Mesothelial cell of epicardium (in vitro differentiated cells): ENCODE measurements around the gene KCNQ5. TPM values are rescaled to one million over a fixed set of nuclear protein-coding genes. Genes with fewer than 3 reads are reported as not detected.

ENCODE experiments used
- DNase-seq, 2 experiments: peaks; one replicate each; pipeline ENCODE4 v3.0.0; 2021; ENCODE audit warnings: low spot score in 2 of 2; ENCODE audit not compliant: unreplicated experiment in 2 of 2
- H3K27ac Mint-ChIP-seq: 2 replicates; pipeline ENCODE4 v1.8.0; 2021; ENCODE audit warnings: mixed read lengths
- H3K27me3 Mint-ChIP-seq: 2 replicates; pipeline ENCODE4 v1.8.0; 2021; ENCODE audit warnings: low read depth, mixed read lengths
- H3K36me3 Mint-ChIP-seq: 2 replicates; pipeline ENCODE4 v1.8.0; 2021; ENCODE audit warnings: mixed read lengths
- H3K4me1 Mint-ChIP-seq: 2 replicates; pipeline ENCODE4 v1.8.0; 2021; ENCODE audit warnings: mixed read lengths
- H3K4me3 Mint-ChIP-seq: 2 replicates; pipeline ENCODE4 v1.8.0; 2021; ENCODE audit warnings: mild to moderate bottlenecking, moderate library complexity, mixed read lengths
- H3K9me3 Mint-ChIP-seq: 2 replicates; pipeline ENCODE4 v1.8.0; 2021; ENCODE audit warnings: mixed read lengths
- CTCF ChIP-seq: fragments of 200-600 bp; sonication (generic); IDR thresholded peaks from one replicate; pipeline ENCODE4 v1.5.0; 2021; ENCODE audit warnings: antibody characterized with exemption; ENCODE audit not compliant: unreplicated experiment
- total RNA-seq: library from RNA; stranded (reverse); gene quantifications from 3 replicates; pipeline ENCODE4 v1.2.1, GENCODE V29; 2021

The KCNQ5 gene
- total RNA-seq, 1 donor from 2014 or later: 4.8 TPM

- Mint-ChIP-seq H3K36me3 (peaks cover 2% of the 10 kb centered on the region), H3K9me3 (peaks cover 7% of the 10 kb centered on the region), H3K4me1 (no peaks in the 10 kb centered on the region), H3K27ac (no peak overlapping the region), H3K4me3 (no peak overlapping the region), H3K27me3 (peaks cover 1% of the 10 kb centered on the region)
- DNase-seq: no peak
- no peak for TF ChIP-seq CTCF
Observed at GRCh38 chr6:73139681-73140383, 518.0 kb downstream of the KCNQ5 start.

GRCh38 chr6:73143551-73143950 is 521.7 kb downstream of the KCNQ5 start:
- DNase-seq: no peak
- no peaks in the 10 kb centered on the region for H3K4me1 Mint-ChIP-seq
- no peaks in the 10 kb centered on the region for H3K36me3 Mint-ChIP-seq
- no peak overlapping the region for H3K27ac Mint-ChIP-seq
- no peaks in the 10 kb centered on the region for H3K9me3 Mint-ChIP-seq
- no peaks in the 10 kb centered on the region for H3K27me3 Mint-ChIP-seq
- H3K4me3 Mint-ChIP-seq: no peak overlapping the region
- no peak for TF ChIP-seq CTCF

GRCh38 chr6:73144516-73144915 is 522.7 kb downstream of the KCNQ5 start:
- H3K4me3 Mint-ChIP-seq: no peak overlapping the region
- no peak for DNase-seq
- H3K27me3 Mint-ChIP-seq: no peaks in the 10 kb centered on the region
- H3K4me1 Mint-ChIP-seq: no peaks in the 10 kb centered on the region
- H3K36me3 Mint-ChIP-seq: no peaks in the 10 kb centered on the region
- H3K9me3 Mint-ChIP-seq: no peaks in the 10 kb centered on the region
- no peak overlapping the region for H3K27ac Mint-ChIP-seq
- TF ChIP-seq CTCF: no peak

GRCh38 chr6:73145690-73146089 is 523.8 kb downstream of the KCNQ5 start:
- no peak for DNase-seq
- no peaks in the 10 kb centered on the region for H3K9me3 Mint-ChIP-seq
- no peak overlapping the region for H3K27ac Mint-ChIP-seq
- no peak overlapping the region for H3K4me3 Mint-ChIP-seq
- H3K27me3 Mint-ChIP-seq: no peaks in the 10 kb centered on the region
- H3K4me1 Mint-ChIP-seq: no peaks in the 10 kb centered on the region
- no peak for TF ChIP-seq CTCF
- H3K36me3 Mint-ChIP-seq: no peaks in the 10 kb centered on the region

GRCh38 chr6:73151732-73152131 is 529.9 kb downstream of the KCNQ5 start:
- H3K27me3 Mint-ChIP-seq: peaks cover 8% of the 10 kb centered on the region
- H3K4me1 Mint-ChIP-seq: peaks cover 3% of the 10 kb centered on the region
- H3K36me3 Mint-ChIP-seq: peaks cover 2% of the 10 kb centered on the region
- TF ChIP-seq CTCF: no peak
- H3K9me3 Mint-ChIP-seq: peaks cover 3% of the 10 kb centered on the region
- H3K27ac Mint-ChIP-seq: no peak overlapping the region
- no peak for DNase-seq
- no peak overlapping the region for H3K4me3 Mint-ChIP-seq
